Glomerular visceral epithelial cell (primary cell): ENCODE measurements around the gene SYCE1.

Source experiments
- DNase-seq: peaks from one replicate; pipeline ENCODE4 v3.0.0-alpha.2; 2016; ENCODE audit errors: extremely low spot score

The SYCE1 gene

DNA sequence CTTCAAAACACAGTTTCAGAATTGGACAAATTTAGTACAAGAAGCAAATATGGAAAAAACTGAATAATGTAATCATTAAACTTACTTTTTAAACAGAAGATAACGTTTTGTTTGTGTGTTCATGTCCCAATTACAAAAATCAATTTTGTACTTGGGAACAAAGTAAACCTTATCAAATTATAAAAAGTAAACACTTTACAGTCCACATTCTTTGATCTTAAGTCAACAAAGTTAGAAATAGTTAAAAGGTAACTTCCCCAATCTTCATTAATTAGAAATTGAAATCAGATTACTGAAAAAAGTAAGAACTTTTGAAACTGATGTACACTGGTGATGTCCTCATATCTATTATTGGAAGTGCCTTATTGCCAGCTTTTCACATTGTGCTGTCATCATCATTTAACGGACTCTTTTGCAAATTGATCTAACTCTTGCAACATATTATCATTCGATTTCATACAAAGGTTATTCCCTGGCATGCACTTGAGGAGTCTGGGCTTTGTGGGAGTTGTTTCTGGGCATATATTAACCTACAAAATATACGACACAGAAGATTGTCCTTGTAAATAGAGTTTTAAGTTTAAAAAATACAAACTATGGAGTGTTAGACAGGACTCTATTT lies 53.4 kb downstream of the SYCE1 start:
- DNase-seq = no peak

DNA sequence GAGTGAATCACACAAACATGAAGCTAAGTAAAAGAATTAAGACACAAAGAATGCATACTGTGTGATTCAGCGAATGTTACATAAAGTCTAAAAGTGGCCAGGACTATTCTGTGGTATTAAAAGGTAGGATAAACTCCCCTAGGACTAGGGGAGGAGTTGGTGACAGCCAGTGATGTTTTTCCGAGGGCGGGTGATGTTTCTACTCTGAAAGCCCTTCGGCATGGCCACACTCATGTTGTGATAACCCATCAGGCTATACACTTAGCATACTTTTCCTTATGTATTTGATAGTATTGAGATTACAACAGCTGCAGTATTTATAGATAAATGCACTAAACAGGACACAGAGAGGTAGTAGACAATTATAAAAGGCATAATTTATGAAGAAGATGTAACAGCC lies 54.0 kb downstream of the SYCE1 start:
- no peak for DNase-seq

DNA sequence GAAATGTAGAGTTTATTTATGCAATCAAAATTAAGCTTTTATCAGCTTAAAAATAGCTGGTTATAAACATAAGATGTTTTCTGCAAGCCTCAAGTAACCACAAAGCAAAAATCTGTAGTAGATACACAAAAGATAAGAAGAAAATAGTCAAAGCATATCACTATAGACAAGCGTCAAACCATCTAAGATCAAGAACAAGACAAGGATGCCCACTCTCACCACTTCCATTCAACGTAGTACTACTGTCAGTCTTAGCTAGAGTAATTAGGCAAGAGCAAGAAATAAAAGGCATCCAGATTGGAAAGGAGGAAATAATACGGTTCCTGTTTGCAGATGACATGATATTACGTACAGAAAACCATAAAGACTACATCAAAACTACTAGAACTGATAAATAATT lies 55.7 kb downstream of the SYCE1 start:
- DNase-seq = no peak
